WTC11 (cell line): Measurements from ENCODE around the gene GAB2. TPM values are rescaled to one million over a fixed set of nuclear protein-coding genes. Genes with fewer than 3 reads are reported as not detected.

Experiments used
- ATAC-seq: fragments of 200-7000 bp; cut with Tn5 transposase; 2 replicates; pipeline ENCODE4 v1.10.0; 2021; ENCODE audit warnings: mild to moderate bottlenecking, moderate library complexity
- CTCF ChIA-PET: fragments of 300-600 bp; sonication (Branson Sonifier 250); formaldehyde crosslinking; loops from one replicate; lab custom pipeline; 2021; ENCODE audit warnings: antibody characterized with exemption; lab: Charles Lee
- POLR2A ChIA-PET: fragments of 350-600 bp; sonication (Branson Sonifier 250); formaldehyde crosslinking; loops from one replicate; lab custom pipeline; 2021; ENCODE audit warnings: antibody characterized with exemption; lab: Charles Lee
- DNase-seq: peaks from one replicate; pipeline ENCODE4 v3.0.0; 2021; ENCODE audit warnings: low spot score
- H3K27ac Mint-ChIP-seq: 2 replicates; pipeline ENCODE4 v1.8.0; 2021; ENCODE audit warnings: mixed read lengths
- H3K27me3 Mint-ChIP-seq: 2 replicates; pipeline ENCODE4 v1.8.0; 2021; ENCODE audit warnings: low read depth, mild to moderate bottlenecking, moderate library complexity, mixed read lengths
- H3K36me3 Mint-ChIP-seq: 2 replicates; pipeline ENCODE4 v1.8.0; 2021; ENCODE audit warnings: mixed read lengths
- H3K4me1 Mint-ChIP-seq: 2 replicates; pipeline ENCODE4 v1.8.0; 2022; ENCODE audit warnings: mixed read lengths
- H3K4me3 Mint-ChIP-seq: 2 replicates; pipeline ENCODE4 v1.8.0; 2021; ENCODE audit warnings: mild to moderate bottlenecking, moderate library complexity, mixed read lengths
- H3K9me3 Mint-ChIP-seq: 2 replicates; pipeline ENCODE4 v1.8.0; 2021; ENCODE audit warnings: mixed read lengths
- ATF2 ChIP-seq: sonication (generic); formaldehyde crosslinking; IDR thresholded peaks from 2 replicates; pipeline ENCODE4 v1.8.1; 2022; ENCODE audit warnings: low read depth, missing genetic modification reagents, borderline replicate concordance
- ATF3 ChIP-seq: sonication (generic); formaldehyde crosslinking; conservative IDR thresholded peaks from 2 replicates; pipeline ENCODE4 v1.8.1; 2022; ENCODE audit warnings: mild to moderate bottlenecking, missing genetic modification reagents
- ATF6 ChIP-seq: sonication (generic); formaldehyde crosslinking; IDR thresholded peaks from 2 replicates; pipeline ENCODE4 v1.8.1; 2023; ENCODE audit warnings: mild to moderate bottlenecking, missing genetic modification reagents
- E2F5 ChIP-seq: sonication (generic); formaldehyde crosslinking; IDR thresholded peaks from 2 replicates; pipeline ENCODE4 v1.8.1; 2022; ENCODE audit warnings: mild to moderate bottlenecking, moderate library complexity, missing genetic modification reagents
- ESRRA ChIP-seq: sonication (generic); formaldehyde crosslinking; IDR thresholded peaks from 2 replicates; pipeline ENCODE4 v1.8.1; 2022; ENCODE audit warnings: mild to moderate bottlenecking, missing genetic modification reagents, borderline replicate concordance
- FOXJ3 ChIP-seq: sonication (generic); formaldehyde crosslinking; IDR thresholded peaks from 2 replicates; pipeline ENCODE4 v1.9.0; 2021; ENCODE audit warnings: missing genetic modification reagents, mild to moderate bottlenecking, borderline replicate concordance
- FOXP1 ChIP-seq: sonication (generic); formaldehyde crosslinking; IDR thresholded peaks from 2 replicates; pipeline ENCODE4 v1.8.0; 2022; ENCODE audit warnings: missing genetic modification reagents, mild to moderate bottlenecking, moderate library complexity, borderline replicate concordance
- HMGA2 ChIP-seq: fragments of 250-450 bp; sonication (Bioruptor Pico); IDR thresholded peaks from 2 replicates; pipeline ENCODE4 v1.4.0; 2021; ENCODE audit warnings: mild to moderate bottlenecking, moderate library complexity
- HMGXB4 ChIP-seq: sonication (generic); formaldehyde crosslinking; IDR thresholded peaks from 2 replicates; pipeline ENCODE4 v1.8.1; 2023; ENCODE audit warnings: mild to moderate bottlenecking, moderate library complexity, missing genetic modification reagents
- KAT7 ChIP-seq: sonication (generic); formaldehyde crosslinking; IDR thresholded peaks from 2 replicates; pipeline ENCODE4 v1.8.1; 2023; ENCODE audit warnings: missing genetic modification reagents, mild to moderate bottlenecking, borderline replicate concordance
- NFATC4 ChIP-seq: fragments of 250-450 bp; sonication (Bioruptor Pico); IDR thresholded peaks from 2 replicates; pipeline ENCODE4 v1.9.0; 2021; ENCODE audit warnings: mild to moderate bottlenecking
- RORB ChIP-seq: fragments of 250-450 bp; sonication (Bioruptor Pico); IDR thresholded peaks from 2 replicates; pipeline ENCODE4 v1.9.0; 2021; ENCODE audit warnings: mild to moderate bottlenecking
- STAT6 ChIP-seq: sonication (generic); formaldehyde crosslinking; conservative IDR thresholded peaks from 2 replicates; pipeline ENCODE4 v1.8.1; 2023; ENCODE audit warnings: mild to moderate bottlenecking, low read depth, missing genetic modification reagents, moderate library complexity
- ZNF512 ChIP-seq: sonication (generic); formaldehyde crosslinking; IDR thresholded peaks from 2 replicates; pipeline ENCODE4 v1.8.1; 2022; ENCODE audit warnings: missing genetic modification reagents, borderline replicate concordance
- total RNA-seq: library from RNA; stranded (reverse); gene quantifications from 3 replicates; pipeline ENCODE4 v1.2.3, GENCODE V29; 2021

GAB2 gene
- total RNA-seq, 1 experiment from 2014 or later, result 10.6 TPM

- ChIA-PET CTCF (no interaction called here), POLR2A (no interaction called here)
- Mint-ChIP-seq H3K4me1 (no peaks in the 10 kb centered on the region), H3K4me3 (no peak overlapping the region), H3K27ac (no peak overlapping the region), H3K9me3 (no peaks in the 10 kb centered on the region), H3K36me3 (peaks cover 20% of the 10 kb centered on the region), H3K27me3 (no peaks in the 10 kb centered on the region)
- ATAC-seq (no peak), DNase-seq (no peak)
- TF ChIP-seq HMGA2 (CRISPR knock-in tag) (no peak), KAT7 (CRISPR knock-in tag) (no peak), E2F5 (CRISPR knock-in tag) (no peak), FOXJ3 (CRISPR knock-in tag) (no peak), ATF6 (CRISPR knock-in tag) (no peak), ESRRA (no peak), ATF2 (CRISPR knock-in tag) (no peak), STAT6 (CRISPR knock-in tag) (no peak), RORB (CRISPR knock-in tag) (no peak), NFATC4 (CRISPR knock-in tag) (no peak), ZNF512 (no peak), FOXP1 (no peak), ATF3 (CRISPR knock-in tag) (no peak), HMGXB4 (CRISPR knock-in tag) (no peak)
These were observed 39.8 kb upstream of the GAB2 start for GRCh38 chr11:78457448-78457847.
